ENCODE measurements around the gene AP1AR.

AP1AR gene

DNA sequence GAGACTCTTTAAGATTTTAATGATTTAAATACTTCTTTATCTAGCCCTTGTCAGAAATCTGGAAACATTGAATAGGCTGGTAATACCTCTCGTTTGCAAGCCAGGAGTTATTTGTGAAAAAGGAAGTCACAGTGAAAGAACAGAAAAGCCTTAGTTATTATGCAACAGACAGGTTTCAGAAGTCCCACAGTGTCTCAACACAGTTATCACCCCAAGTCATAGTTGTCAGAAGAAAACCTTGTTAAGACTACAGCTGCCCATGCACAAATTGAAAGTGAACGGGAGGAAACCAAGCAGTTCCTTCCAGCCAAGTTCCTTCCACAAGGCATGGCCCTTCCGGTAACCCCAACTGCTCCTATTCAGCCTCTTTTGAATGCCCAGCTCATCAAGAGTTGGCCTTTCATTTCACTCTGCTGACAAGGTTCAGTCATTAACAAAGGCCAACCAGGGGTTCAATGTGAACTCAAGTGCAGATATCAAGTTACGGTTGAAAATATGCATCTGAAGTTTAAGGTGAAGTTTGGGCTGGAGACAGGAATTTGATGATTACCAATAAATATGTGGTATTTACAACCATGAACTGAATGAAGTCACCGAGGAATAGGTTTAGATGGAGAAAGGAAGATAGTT, 81.1 kb downstream of the AP1AR start:
- DNase-seq: no peak

- DNase-seq: no peak
Measured at GRCh38 chr4:112315446-112315845, 83.9 kb downstream of the AP1AR start.

GRCh38 chr4:112316360-112316759, 84.8 kb downstream of the AP1AR start:
- no peak for DNase-seq

DNA sequence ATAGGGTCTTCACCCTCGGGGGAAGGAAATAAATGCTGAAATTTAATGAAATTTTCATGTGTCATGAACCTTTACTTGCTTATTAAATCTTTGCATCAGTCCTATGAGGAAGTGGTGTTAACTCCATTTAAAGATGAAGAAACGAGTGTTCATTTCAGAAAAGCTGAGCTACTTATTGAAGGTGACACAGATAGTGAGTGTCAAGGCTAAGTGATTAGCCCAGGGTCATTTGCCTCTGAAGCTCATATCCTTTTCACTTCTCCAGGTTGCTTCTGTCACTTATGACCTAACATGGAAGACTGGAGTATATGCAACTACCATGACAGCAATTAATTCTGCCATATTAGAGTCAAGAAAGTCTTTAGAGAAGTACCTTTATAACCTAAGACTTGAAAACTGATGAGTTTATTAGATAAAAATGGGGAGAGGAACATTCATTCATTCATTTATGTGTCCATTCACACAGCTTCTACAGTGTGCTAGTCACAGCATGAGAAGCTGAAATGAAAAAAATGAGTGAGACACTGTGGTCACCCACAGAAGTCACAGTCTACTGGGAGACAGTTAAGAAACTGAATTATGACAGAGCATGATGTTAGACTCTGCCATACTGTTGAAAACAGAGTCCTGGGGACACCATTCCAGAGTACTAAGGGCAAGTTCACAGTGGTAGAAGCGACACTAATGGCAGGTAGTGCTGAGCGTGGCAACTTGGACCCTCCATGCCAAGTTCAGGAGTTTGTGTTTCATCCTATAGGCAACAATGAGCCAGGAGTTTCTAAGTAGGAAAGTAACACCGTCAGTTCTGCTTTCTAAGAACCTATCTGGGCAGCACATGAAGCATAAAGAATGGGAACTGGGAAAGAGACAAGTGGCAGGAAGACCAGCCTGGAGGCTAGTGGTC, 86.9 kb downstream of the AP1AR start:
- DNase-seq: no peak

Measured in left hindlimb (tissue), 1 donor.